Astrocyte of the cerebellum (primary cell): ENCODE data around the gene ADGRG7.

ENCODE experiments used
- DNase-seq: peaks from one replicate; pipeline ENCODE4 v3.0.0-alpha.2; 2011; ENCODE audit warnings: low read depth
- H3K4me3 ChIP-seq: 2 replicates; pipeline ENCODE4 v1.5.1; 2011; ENCODE audit warnings: mild to moderate bottlenecking, low read depth, low read length, moderate library complexity
- CTCF ChIP-seq: IDR thresholded peaks from 2 replicates; pipeline ENCODE4 v1.5.1; 2012; ENCODE audit warnings: low read length, low read depth, moderate library complexity, mild to moderate bottlenecking; ENCODE audit errors: missing control alignments
- in situ Hi-C: cut with HindIII; loops from 2 replicates; pipeline ENCODE4 v1.10.0; 2017; ENCODE audit warnings: low sequenced_read_pairs

The ADGRG7 gene

DNA sequence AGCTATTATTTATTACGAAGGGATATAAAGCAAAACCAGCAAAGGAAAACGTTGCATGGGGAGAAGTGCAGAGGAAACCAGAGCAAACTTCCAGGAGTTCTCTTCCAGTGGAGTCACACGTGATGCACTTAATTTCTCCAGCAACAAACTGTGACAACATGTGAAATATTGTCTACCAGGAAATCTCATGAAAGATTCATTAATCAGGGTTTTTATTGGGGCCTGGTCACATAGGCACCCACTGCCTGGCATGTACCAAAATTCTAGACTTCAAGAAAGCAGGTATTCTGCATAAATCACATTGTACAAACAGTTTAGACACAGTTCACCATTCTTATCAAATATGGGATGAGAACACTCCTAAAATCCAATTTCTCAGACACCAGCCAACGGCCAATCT is 94.5 kb downstream of the ADGRG7 start:
- no peak for TF ChIP-seq CTCF
- DNase-seq: no peak
- H3K4me3 ChIP-seq: no peak overlapping the region
- in situ Hi-C loops: no loop called here

- in situ Hi-C loops: no loop called here
- no peak for TF ChIP-seq CTCF
- H3K4me3 ChIP-seq: no peak overlapping the region
- no peak for DNase-seq
Observed at GRCh38 chr3:100706365-100706764, 97.0 kb downstream of the ADGRG7 start.

DNA sequence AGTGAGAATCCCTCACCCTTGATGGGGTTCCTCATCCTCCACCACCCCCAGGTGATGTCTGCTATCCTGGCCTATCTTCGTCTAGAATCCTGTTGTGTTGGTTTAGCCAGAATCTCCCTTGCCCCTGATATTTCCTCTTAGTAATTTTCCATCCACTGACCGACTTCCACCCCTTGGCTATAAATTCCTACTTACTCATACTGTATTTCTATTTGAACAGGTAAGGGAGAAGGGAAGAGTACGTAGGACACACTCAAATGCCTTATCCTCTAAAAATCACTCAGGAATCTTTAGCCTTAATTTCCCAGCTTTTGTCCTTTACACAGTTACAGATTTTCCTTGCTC is 99.2 kb downstream of the ADGRG7 start:
- DNase-seq: no peak
- in situ Hi-C loops: no loop called here
- H3K4me3 ChIP-seq: peak overlapping the region; percentile 68
- no peak for TF ChIP-seq CTCF

- no peak for TF ChIP-seq CTCF
- peak within 1 kb of the TSS; percentile 68 for H3K4me3 ChIP-seq
- in situ Hi-C loops: no loop called here
- DNase-seq: peak; percentile 99
Observed at GRCh38 chr3:100708989-100709841, 99.8 kb downstream of the ADGRG7 start, which contains the start of gene TFG. Gene TFG, plus strand, starts transcription at chr3:100709494. Its CDS starts 4,192 bp downstream, at chr3:100713686.

GRCh38 chr3:100709842-100710260 is 100.5 kb downstream of the ADGRG7 start:
- DNase-seq: no peak
- H3K4me3 ChIP-seq: peak overlapping the region; percentile 68
- in situ Hi-C loops: no loop called here
- no peak for TF ChIP-seq CTCF

DNA sequence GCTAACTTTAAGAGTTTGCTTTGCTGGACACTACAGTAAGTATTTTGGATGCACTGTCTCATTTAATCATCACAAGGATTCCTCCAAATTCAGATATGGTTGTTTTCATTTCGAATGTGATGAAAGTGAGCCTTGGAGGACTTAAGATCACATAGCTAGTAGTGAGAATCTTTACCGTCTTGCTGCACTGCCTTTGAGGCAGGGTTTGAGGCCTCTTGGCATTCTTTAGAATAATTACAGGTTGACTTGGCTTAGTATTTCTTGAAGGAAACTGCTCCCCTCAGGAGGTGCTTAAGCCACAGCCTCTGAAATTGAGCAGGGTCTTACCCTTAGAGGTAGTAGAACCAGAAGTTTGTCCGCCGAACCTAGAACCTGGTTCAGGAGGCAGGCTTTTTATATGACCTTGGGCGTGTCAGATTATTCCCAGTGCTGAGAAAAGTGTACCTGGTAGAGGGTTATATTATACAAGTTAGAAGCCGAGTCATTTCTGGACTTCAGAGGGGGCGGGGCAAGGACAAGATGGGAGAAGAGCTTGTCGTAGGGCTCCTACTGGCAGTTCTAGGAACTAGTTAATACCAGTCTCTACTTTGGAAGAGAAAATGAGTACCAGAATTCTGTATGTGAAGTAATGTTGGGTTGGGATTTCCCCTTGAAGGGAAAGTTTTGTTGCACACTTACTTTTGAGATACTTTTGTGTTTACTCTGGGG is 101.0 kb downstream of the ADGRG7 start:
- in situ Hi-C loops: no loop called here
- DNase-seq: peak; percentile 20
- peak overlapping the region; percentile 68 for H3K4me3 ChIP-seq
- peak; percentile 49 for TF ChIP-seq CTCF
